GM12892 (cell line): Measurements from ENCODE around the gene CAT.

Source experiments
- POLR2AphosphoS5 ChIP-seq: IDR thresholded peaks from 2 replicates; pipeline ENCODE4 v1.6.1; 2011; ENCODE audit warnings: low read depth, low read length, control low read depth
- TAF1 ChIP-seq: IDR thresholded peaks from 2 replicates; pipeline ENCODE4 v1.6.1; 2011; ENCODE audit warnings: low read depth, mild to moderate bottlenecking, control low read depth, low read length, borderline replicate concordance

GRCh38 chr11:34495239-34495723 is 56.5 kb downstream of the CAT start:
- no peak for TF ChIP-seq POLR2AphosphoS5
- no peak for TF ChIP-seq TAF1
